Tibial nerve (tissue), 4 donors: ENCODE measurements around the gene CDSN. TPM values are rescaled to one million over a fixed set of nuclear protein-coding genes. Genes with fewer than 3 reads are reported as not detected.

Experiments
- DNase-seq, 2 donors: peaks; one replicate each; pipeline ENCODE4 v3.0.0-alpha.2; 2019; ENCODE audit warnings: low spot score in 2 of 2
- H3K27ac ChIP-seq, 4 donors: fragments of 200-600 bp; sonication (generic) in 3 of 4; one replicate each; pipeline ENCODE4 v1.5.1; 2017 to 2019; ENCODE audit warnings: mild to moderate bottlenecking in 1 of 4
- H3K27me3 ChIP-seq, 2 donors: fragments of 200-600 bp; sonication (generic) in 1 of 2; one replicate each; pipeline versions ENCODE4 v1.5.1 to v1.6.0; 2017 to 2019
- H3K36me3 ChIP-seq, 3 donors: fragments of 200-600 bp; sonication (generic); one replicate each; pipeline ENCODE4 v1.5.1; 2018 to 2019
- H3K4me1 ChIP-seq, 4 donors: fragments of 200-600 bp; sonication (generic) in 3 of 4; one replicate each; pipeline ENCODE4 v1.5.1; 2017 to 2019
- H3K4me3 ChIP-seq, 4 donors: fragments of 200-600 bp; sonication (generic) in 3 of 4; one replicate each; pipeline ENCODE4 v1.5.1; 2017 to 2019; ENCODE audit warnings: mild to moderate bottlenecking in 1 of 4, moderate library complexity in 1 of 4
- H3K9me3 ChIP-seq, 4 donors: fragments of 200-600 bp; sonication (generic) in 3 of 4; one replicate each; pipeline ENCODE4 v1.5.1; 2017 to 2019
- EP300 ChIP-seq, 2 donors: sonication (generic); formaldehyde crosslinking; IDR thresholded peaks; one replicate each; pipeline ENCODE4 v1.6.1; 2017; ENCODE audit warnings: antibody characterized with exemption in 2 of 2, mild to moderate bottlenecking in 1 of 2
- POLR2A ChIP-seq, 2 donors: fragments of 450-650 bp; IDR thresholded peaks; one replicate each; pipeline ENCODE4 v1.6.1; 2017; ENCODE audit warnings: antibody characterized with exemption in 2 of 2, mild to moderate bottlenecking in 2 of 2, moderate library complexity in 2 of 2
- WGBS, 2 donors: methylation state at CpG; one replicate each; pipeline ENCODE4 v1.1.5; 2018; 5-methylcytosine and 5-hydroxymethylcytosine counted together
- total RNA-seq, 4 donors: library from RNA; depleted of rRNA; stranded (reverse); fragments of >200 nt; gene quantifications; one replicate each; pipeline ENCODE4 v1.1.0, GENCODE V29; 2016
- TF ChIP-seq, protein P1 (sequence below), 5 experiments: fragments of 200-600 bp in 3 of 5; fragments of 450-650 bp in 2 of 5; sonication (generic) in 3 of 5; IDR thresholded peaks; one replicate each; pipeline ENCODE4 v1.5.1; 2016 to 2019; ENCODE audit warnings: antibody characterized with exemption in 5 of 5, mild to moderate bottlenecking in 3 of 5, moderate library complexity in 2 of 5

CDSN gene
- total RNA-seq, 4 donors from 2014 or later: not detected

DNA sequence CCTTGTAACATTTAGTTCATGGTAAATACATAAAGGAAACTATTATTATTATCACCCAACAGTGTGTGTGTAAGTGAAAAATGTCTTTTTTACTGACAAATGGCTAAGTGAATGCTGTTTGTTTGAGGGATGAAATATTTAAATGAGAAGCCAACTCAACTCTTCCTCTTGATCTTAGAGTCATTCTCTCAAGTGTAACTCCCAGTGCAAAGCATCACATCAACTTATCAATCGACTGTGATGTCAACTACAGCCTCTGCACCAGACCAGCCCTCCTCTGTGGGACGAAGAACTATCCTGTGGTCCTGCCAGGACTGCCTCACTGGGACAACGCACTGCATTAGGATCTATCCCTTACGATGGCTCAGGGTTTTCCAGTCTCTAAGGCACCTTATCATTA lies 13.2 kb downstream of the CDSN start:
- no peaks in the 10 kb centered on the region for H3K27me3 ChIP-seq
- no peak overlapping the region for H3K4me3 ChIP-seq
- H3K4me1 ChIP-seq: no peaks in the 10 kb centered on the region
- WGBS, 2 donors: 71 to 79% methylated on average over 4 of the region's 4 CpGs
- H3K9me3 ChIP-seq: no peaks in the 10 kb centered on the region
- no peak for TF ChIP-seq POLR2A (IDR thresholded peaks at IDR 0.05)
- no peak for TF ChIP-seq EP300 (IDR thresholded peaks at IDR 0.05)
- TF ChIP-seq, protein P1, sequence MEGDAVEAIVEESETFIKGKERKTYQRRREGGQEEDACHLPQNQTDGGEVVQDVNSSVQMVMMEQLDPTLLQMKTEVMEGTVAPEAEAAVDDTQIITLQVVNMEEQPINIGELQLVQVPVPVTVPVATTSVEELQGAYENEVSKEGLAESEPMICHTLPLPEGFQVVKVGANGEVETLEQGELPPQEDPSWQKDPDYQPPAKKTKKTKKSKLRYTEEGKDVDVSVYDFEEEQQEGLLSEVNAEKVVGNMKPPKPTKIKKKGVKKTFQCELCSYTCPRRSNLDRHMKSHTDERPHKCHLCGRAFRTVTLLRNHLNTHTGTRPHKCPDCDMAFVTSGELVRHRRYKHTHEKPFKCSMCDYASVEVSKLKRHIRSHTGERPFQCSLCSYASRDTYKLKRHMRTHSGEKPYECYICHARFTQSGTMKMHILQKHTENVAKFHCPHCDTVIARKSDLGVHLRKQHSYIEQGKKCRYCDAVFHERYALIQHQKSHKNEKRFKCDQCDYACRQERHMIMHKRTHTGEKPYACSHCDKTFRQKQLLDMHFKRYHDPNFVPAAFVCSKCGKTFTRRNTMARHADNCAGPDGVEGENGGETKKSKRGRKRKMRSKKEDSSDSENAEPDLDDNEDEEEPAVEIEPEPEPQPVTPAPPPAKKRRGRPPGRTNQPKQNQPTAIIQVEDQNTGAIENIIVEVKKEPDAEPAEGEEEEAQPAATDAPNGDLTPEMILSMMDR (IDR thresholded peaks at IDR 0.05): no peak
- H3K36me3 ChIP-seq: no peaks in the 10 kb centered on the region
- DNase-seq: no peak
- no peak overlapping the region for H3K27ac ChIP-seq

DNA sequence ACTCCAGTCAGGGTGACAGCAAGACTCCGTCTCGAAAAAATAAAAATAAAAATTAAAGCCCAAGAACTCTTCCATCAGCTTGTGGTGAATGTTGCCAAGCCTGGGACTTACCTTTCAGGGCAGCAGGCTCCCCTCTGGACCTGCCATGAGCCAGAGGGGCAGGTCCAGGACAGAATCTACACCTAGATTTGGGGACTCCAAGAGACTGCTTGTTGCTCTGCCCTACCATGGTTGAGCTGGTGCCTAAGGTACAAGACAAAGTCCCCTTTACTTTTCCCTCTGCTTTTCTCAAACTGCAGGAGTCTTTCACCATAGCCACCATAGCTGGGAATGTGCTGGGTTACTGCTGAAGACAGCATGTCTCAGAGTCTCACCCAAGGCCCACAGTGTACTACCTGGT lies 17.1 kb downstream of the CDSN start:
- H3K27me3 ChIP-seq: no peaks in the 10 kb centered on the region
- no peaks in the 10 kb centered on the region for H3K9me3 ChIP-seq
- TF ChIP-seq EP300 (IDR thresholded peaks at IDR 0.05) (no peak), POLR2A (IDR thresholded peaks at IDR 0.05) (no peak)
- TF ChIP-seq, protein P1 (IDR thresholded peaks at IDR 0.05): no peak
- H3K4me1 ChIP-seq: no peaks in the 10 kb centered on the region
- H3K36me3 ChIP-seq: no peaks in the 10 kb centered on the region
- no peak overlapping the region for H3K4me3 ChIP-seq
- no peak overlapping the region for H3K27ac ChIP-seq
- no peak for DNase-seq
- 93 to 95% methylated on average over 2 of the region's 2 CpGs for WGBS, 2 donors

DNA sequence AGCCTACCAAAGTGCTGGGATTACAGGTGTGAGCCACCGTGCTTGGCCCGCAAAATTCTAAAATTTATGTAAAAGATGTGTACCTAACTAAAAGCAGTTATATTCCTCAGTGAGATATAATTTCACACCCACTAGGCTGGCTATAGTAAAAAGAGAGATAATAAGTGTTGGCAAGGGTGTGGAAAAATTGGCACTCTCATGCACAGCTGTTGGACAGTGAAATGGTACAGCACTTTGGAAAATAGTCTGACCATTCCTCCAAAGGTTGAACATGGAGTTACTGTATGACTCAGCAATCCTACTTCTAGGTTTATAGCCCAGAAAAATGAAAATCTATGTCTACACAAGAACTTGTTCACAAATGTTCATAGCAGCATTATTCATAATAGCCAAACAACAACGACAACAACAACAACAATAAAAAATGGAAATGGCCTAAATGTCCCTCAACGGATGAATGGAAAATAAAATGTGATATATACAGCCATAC lies 21.8 kb downstream of the CDSN start:
- H3K36me3 ChIP-seq: no peaks in the 10 kb centered on the region
- H3K27me3 ChIP-seq: no peaks in the 10 kb centered on the region
- no peaks in the 10 kb centered on the region for H3K9me3 ChIP-seq
- no peak overlapping the region for H3K4me3 ChIP-seq
- H3K4me1 ChIP-seq: peaks cover 0 to 11% (median 3%) of the 10 kb centered on the region in 4 donors
- H3K27ac ChIP-seq: no peak overlapping the region
- TF ChIP-seq POLR2A (IDR thresholded peaks at IDR 0.05) (no peak), EP300 (IDR thresholded peaks at IDR 0.05) (no peak)
- TF ChIP-seq, protein P1 (IDR thresholded peaks at IDR 0.05): no peak
- DNase-seq: no peak
- 94% methylated on average over 4 of the region's 4 CpGs for WGBS, 2 donors

DNA sequence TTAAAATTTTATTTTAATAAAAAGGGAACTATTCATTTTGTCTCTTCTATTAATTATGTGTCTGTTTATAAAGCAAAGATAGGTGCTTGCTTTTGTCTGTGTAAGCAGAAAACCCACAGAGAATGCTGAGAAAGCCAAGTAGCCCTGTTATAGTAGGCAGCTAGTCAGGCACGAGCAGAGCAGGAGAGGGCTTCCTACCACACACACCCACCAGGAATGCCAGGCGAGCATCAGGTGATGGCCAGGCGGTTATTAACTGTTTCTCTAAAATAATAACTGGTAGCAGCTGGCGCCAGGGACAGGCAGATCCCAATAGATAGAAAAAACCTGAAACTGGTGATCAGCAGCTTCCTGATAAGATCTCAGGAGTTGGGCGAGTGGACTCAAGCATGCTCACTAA lies 23.6 kb downstream of the CDSN start:
- H3K9me3 ChIP-seq: no peaks in the 10 kb centered on the region
- no peak overlapping the region for H3K4me3 ChIP-seq
- DNase-seq: no peak
- no peak overlapping the region for H3K27ac ChIP-seq
- H3K36me3 ChIP-seq: no peaks in the 10 kb centered on the region
- WGBS, 2 donors: 69 to 72% methylated on average over 5 of the region's 5 CpGs
- peaks cover 0 to 20% (median 3%) of the 10 kb centered on the region in 4 donors for H3K4me1 ChIP-seq
- TF ChIP-seq, protein P1 (IDR thresholded peaks at IDR 0.05): no peak
- no peak for TF ChIP-seq POLR2A (IDR thresholded peaks at IDR 0.05)
- H3K27me3 ChIP-seq: no peaks in the 10 kb centered on the region

DNA sequence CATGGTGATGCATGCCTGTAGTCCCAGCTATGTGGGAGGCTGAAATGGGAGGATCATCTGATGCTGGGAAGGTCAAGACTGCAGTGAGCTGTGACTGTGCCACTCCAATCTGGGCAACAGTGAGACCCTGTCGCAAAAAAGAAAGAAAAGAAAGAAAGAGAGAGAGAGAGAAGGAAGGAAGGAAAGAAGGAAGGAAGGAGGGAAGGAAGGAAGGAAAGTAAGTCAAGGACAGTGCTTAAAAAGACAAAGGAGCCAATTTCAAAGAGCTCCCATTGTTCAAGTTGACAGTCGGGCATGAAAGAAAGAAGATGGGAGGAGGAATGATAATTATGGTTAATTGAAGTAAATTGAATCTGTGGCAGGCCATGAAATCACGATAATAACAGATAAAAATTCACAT lies 24.0 kb downstream of the CDSN start:
- no peak overlapping the region for H3K4me3 ChIP-seq
- no peak overlapping the region for H3K27ac ChIP-seq
- H3K9me3 ChIP-seq: no peaks in the 10 kb centered on the region
- TF ChIP-seq, protein P1 (IDR thresholded peaks at IDR 0.05): no peak
- TF ChIP-seq EP300 (IDR thresholded peaks at IDR 0.05) (no peak), POLR2A (IDR thresholded peaks at IDR 0.05) (no peak)
- no peaks in the 10 kb centered on the region for H3K27me3 ChIP-seq
- H3K4me1 ChIP-seq: peaks cover 0 to 20% (median 3%) of the 10 kb centered on the region in 4 donors
- no peak for DNase-seq
- 57 to 73% methylated on average over 3 of the region's 3 CpGs for WGBS, 2 donors
- H3K36me3 ChIP-seq: no peaks in the 10 kb centered on the region
